Neural crest cell (in vitro differentiated cells): ENCODE results near the gene ING3. TPM values are rescaled to one million over a fixed set of nuclear protein-coding genes. Genes with fewer than 3 reads are reported as not detected.

Experiments
- DNase-seq: peaks from one replicate; pipeline ENCODE4 v3.0.0; 2021; ENCODE audit warnings: low read depth, mixed read lengths, low spot score
- H3K27ac Mint-ChIP-seq: one replicate; pipeline ENCODE4 v1.8.0; 2021; ENCODE audit warnings: mild to moderate bottlenecking, mixed read lengths; ENCODE audit not compliant: unreplicated experiment
- H3K27me3 Mint-ChIP-seq: 2 replicates; pipeline ENCODE4 v1.8.0; 2021; ENCODE audit warnings: low read depth, mild to moderate bottlenecking, mixed read lengths
- H3K36me3 Mint-ChIP-seq: 2 replicates; pipeline ENCODE4 v1.8.0; 2021; ENCODE audit warnings: low read depth, mild to moderate bottlenecking, mixed read lengths
- H3K4me1 Mint-ChIP-seq: 2 replicates; pipeline ENCODE4 v1.8.0; 2021; ENCODE audit warnings: mixed read lengths
- H3K4me3 Mint-ChIP-seq: one replicate; pipeline ENCODE4 v1.8.0; 2021; ENCODE audit warnings: mild to moderate bottlenecking, mixed read lengths
- H3K9me3 Mint-ChIP-seq: 2 replicates; pipeline ENCODE4 v1.8.0; 2021; ENCODE audit warnings: mixed read lengths
- long read RNA-seq: library from polyadenylated mRNA; unstranded; transcript quantifications from one replicate; pipeline ENCODE4 v2.0.0, GENCODE V29; 2020
- total RNA-seq: library from RNA; stranded (reverse); gene quantifications from 2 replicates; pipeline ENCODE4 v1.2.1, GENCODE V29; 2021
- TF ChIP-seq, protein P1 (sequence below): fragments of 200-600 bp; sonication (generic); conservative IDR thresholded peaks from 2 replicates; pipeline ENCODE4 v1.5.0; 2021; ENCODE audit warnings: antibody characterized with exemption, mild to moderate bottlenecking

Gene ING3
- total RNA-seq = 26.9 and 28.9 TPM in 2 replicates
- long read RNA-seq, transcript ING3-202 (5 exons, 1,222 nt) = minor isoform, 14 of 98 reads
- long read RNA-seq, transcript ING3-201 (12 exons, 3,777 nt) = major isoform, 61 of 98 reads
- long read RNA-seq, partial matches to known transcripts = 4 of 98 reads
- long read RNA-seq, other reads (novel, unspliced or antisense) = 9 of 98 reads

DNA sequence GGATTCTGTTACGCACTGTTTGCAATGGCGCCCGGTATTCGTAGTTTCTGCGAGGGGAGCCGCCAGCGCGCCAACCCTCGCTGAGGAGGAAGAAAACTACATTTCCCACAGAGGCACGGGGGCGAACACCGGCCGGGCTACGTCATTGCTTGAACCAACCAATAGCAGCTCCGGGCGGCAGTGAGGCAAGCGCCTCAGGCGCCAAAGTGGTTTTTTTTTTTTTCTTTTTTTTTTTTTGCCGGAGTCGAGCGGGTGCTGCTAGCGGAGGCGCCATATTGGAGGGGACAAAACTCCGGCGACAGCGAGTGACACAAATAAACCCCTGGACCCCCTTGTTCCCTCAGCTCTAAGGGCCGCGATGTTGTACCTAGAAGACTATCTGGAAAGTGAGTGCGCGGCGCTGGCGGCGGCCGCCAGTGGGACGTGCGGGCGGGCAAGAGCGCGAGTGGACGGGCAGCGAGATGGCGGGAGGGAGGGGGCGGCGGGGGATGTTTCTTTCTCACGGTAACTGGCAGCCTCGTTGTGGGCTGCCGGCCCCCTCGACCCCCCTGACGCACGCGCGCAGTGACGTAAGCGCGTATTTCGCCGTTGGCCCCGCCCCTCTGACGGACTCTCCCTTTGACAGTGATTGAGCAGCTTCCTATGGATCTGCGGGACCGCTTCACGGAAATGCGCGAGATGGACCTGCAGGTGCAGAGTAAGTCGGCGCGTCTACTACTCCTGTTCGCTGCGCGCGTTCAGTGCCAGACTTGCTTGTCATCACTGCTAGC is at the start of gene ING3:
ING3 (plus strand) TSS at position 239 of the 770 bp plus-strand sequence; CDS start at position 359, 120 bp downstream.
- peaks cover 25% of the 10 kb centered on the region for H3K4me1 Mint-ChIP-seq
- no peaks in the 10 kb centered on the region for H3K9me3 Mint-ChIP-seq
- peaks cover 3% of the 10 kb centered on the region for H3K27me3 Mint-ChIP-seq
- H3K36me3 Mint-ChIP-seq = peaks cover 2% of the 10 kb centered on the region
- peak within 1 kb of the TSS; percentile 98 for H3K4me3 Mint-ChIP-seq
- DNase-seq = peak; percentile 96
- TF ChIP-seq, protein P1, sequence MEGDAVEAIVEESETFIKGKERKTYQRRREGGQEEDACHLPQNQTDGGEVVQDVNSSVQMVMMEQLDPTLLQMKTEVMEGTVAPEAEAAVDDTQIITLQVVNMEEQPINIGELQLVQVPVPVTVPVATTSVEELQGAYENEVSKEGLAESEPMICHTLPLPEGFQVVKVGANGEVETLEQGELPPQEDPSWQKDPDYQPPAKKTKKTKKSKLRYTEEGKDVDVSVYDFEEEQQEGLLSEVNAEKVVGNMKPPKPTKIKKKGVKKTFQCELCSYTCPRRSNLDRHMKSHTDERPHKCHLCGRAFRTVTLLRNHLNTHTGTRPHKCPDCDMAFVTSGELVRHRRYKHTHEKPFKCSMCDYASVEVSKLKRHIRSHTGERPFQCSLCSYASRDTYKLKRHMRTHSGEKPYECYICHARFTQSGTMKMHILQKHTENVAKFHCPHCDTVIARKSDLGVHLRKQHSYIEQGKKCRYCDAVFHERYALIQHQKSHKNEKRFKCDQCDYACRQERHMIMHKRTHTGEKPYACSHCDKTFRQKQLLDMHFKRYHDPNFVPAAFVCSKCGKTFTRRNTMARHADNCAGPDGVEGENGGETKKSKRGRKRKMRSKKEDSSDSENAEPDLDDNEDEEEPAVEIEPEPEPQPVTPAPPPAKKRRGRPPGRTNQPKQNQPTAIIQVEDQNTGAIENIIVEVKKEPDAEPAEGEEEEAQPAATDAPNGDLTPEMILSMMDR = no peak
- H3K27ac Mint-ChIP-seq = peak within 1 kb of the TSS; percentile 100

DNA sequence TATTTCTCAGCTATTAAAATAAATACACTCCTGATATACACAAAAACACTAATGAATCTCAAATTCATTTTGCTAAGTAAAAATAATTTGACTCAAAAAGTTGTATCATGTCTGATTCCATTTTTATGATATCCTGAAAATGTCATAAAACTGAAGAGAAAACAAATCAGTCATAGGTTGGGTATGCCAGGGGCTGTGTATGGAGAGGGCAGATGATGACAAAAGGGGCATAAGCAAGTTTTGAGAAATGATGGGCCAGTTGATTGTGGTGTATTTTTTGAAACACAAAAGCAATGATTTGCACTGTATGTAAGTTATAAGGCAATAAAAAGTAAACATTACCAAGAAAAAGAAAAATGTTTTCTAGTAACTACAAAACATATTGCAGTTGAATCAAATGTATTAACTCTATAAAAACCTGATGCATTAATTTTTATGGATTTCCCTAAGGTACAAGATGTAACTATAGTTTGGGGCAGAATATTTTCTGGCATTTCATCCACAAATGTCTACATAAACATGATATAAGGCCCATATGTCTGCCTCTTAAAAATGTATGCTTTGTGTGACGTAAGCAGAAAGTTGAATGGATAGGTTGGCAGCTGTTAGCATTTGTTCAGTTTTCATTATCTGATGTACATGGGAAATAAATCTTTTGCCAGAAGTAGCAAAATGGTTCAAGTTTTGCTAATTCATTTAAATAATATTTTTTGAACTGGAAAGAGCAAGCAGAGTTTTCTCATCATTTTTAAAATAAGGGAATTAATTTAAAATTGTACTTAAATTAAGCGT is 35.1 kb upstream of the ING3 start:
- H3K27me3 Mint-ChIP-seq = no peaks in the 10 kb centered on the region
- H3K4me1 Mint-ChIP-seq = no peaks in the 10 kb centered on the region
- DNase-seq = no peak
- no peak overlapping the region for H3K4me3 Mint-ChIP-seq
- TF ChIP-seq, protein P1 = no peak
- H3K9me3 Mint-ChIP-seq = no peaks in the 10 kb centered on the region
- no peak overlapping the region for H3K27ac Mint-ChIP-seq
- no peaks in the 10 kb centered on the region for H3K36me3 Mint-ChIP-seq

GRCh38 chr7:120916121-120916520 is 34.5 kb upstream of the ING3 start:
- DNase-seq = no peak
- Mint-ChIP-seq H3K4me3 (no peak overlapping the region), H3K27me3 (no peaks in the 10 kb centered on the region), H3K27ac (no peak overlapping the region), H3K9me3 (no peaks in the 10 kb centered on the region), H3K36me3 (no peaks in the 10 kb centered on the region), H3K4me1 (no peaks in the 10 kb centered on the region)
- TF ChIP-seq, protein P1 = no peak

DNA sequence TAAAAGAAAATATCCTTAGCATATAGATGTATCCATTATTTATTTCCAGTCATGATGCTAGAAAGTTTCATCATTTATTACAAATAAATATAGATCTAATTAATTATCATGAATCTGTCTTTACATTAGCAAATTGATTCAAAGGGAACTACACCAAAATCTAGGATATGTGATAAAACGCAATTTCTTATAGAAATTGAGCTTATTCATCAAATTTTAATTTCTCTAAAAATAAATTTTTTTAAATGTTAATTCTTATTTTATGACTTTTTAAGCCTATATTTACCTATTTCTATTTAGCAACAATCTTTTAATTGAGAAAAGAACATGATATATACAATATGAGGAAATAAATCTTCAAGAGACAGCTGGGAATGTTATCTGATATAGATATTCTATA is 34.0 kb upstream of the ING3 start:
- no peaks in the 10 kb centered on the region for H3K27me3 Mint-ChIP-seq
- no peaks in the 10 kb centered on the region for H3K9me3 Mint-ChIP-seq
- H3K4me1 Mint-ChIP-seq = no peaks in the 10 kb centered on the region
- no peak for DNase-seq
- no peak overlapping the region for H3K4me3 Mint-ChIP-seq
- TF ChIP-seq, protein P1 = no peak
- no peak overlapping the region for H3K27ac Mint-ChIP-seq
- H3K36me3 Mint-ChIP-seq = no peaks in the 10 kb centered on the region

DNA sequence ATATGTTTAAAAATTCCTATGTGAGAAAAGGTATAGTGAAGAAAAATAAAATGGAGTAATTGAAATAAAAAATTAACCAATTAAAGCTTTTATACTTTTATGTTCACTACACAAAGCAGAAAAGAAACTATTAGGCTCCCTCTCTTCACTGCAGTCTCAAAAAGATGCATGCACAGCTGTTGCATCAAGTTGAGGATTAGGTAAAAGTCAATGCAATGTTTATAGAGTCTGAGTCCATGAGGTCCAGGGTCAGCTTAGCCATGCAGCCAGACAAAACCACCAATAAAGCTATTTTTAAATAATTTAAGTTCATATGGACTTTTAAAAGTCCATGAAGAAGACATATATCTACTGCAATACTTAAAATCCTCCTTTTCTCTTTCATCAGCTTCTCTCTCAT is 31.1 kb upstream of the ING3 start:
- H3K27ac Mint-ChIP-seq = no peak overlapping the region
- no peak for DNase-seq
- no peaks in the 10 kb centered on the region for H3K4me1 Mint-ChIP-seq
- H3K36me3 Mint-ChIP-seq = no peaks in the 10 kb centered on the region
- no peaks in the 10 kb centered on the region for H3K27me3 Mint-ChIP-seq
- H3K9me3 Mint-ChIP-seq = no peaks in the 10 kb centered on the region
- TF ChIP-seq, protein P1 = no peak
- H3K4me3 Mint-ChIP-seq = no peak overlapping the region
